Ishikawa (cell line): ENCODE data around the gene TACSTD2.

ENCODE experiments used
- CEBPB ChIP-seq: IDR thresholded peaks from 2 replicates; pipeline ENCODE4 v1.6.1; 2012
- CREB1 ChIP-seq: IDR thresholded peaks from 2 replicates; pipeline ENCODE4 v1.6.1; 2012; ENCODE audit warnings: low read depth
- EGR1 ChIP-seq: IDR thresholded peaks from 2 replicates; pipeline ENCODE4 v1.6.1; 2012
- EP300 ChIP-seq: IDR thresholded peaks from 2 replicates; pipeline ENCODE4 v1.6.1; 2012; ENCODE audit warnings: borderline replicate concordance
- FOXM1 ChIP-seq: IDR thresholded peaks from 2 replicates; pipeline ENCODE4 v1.6.1; 2012; ENCODE audit warnings: low read depth, borderline replicate concordance
- MAX ChIP-seq: IDR thresholded peaks from 2 replicates; pipeline ENCODE4 v1.6.1; 2012
- NFIC ChIP-seq: IDR thresholded peaks from 2 replicates; pipeline ENCODE4 v1.6.1; 2012
- RAD21 ChIP-seq: IDR thresholded peaks from 2 replicates; pipeline ENCODE4 v1.6.1; 2012; ENCODE audit warnings: low read depth
- TAF1 ChIP-seq: IDR thresholded peaks from 2 replicates; pipeline ENCODE4 v1.6.1; 2012; ENCODE audit warnings: low read depth, mild to moderate bottlenecking
- TCF12 ChIP-seq: IDR thresholded peaks from 2 replicates; pipeline ENCODE4 v1.6.1; 2012; ENCODE audit warnings: low read depth
- TEAD4 ChIP-seq: IDR thresholded peaks from 2 replicates; pipeline ENCODE4 v1.6.1; 2012
- USF1 ChIP-seq: IDR thresholded peaks from 2 replicates; pipeline ENCODE4 v1.6.1; 2012
- YY1 ChIP-seq: IDR thresholded peaks from 2 replicates; pipeline ENCODE4 v1.6.1; 2012; ENCODE audit warnings: low read depth
- ZBTB7A ChIP-seq: IDR thresholded peaks from 2 replicates; pipeline ENCODE4 v1.6.1; 2012; ENCODE audit warnings: low read depth
- TF ChIP-seq, protein P1 (sequence below): IDR thresholded peaks from 2 replicates; pipeline ENCODE4 v1.6.1; 2012; ENCODE audit warnings: low read depth, mild to moderate bottlenecking

TACSTD2 gene

GRCh38 chr1:58575551-58576324 is 1.3 kb downstream of the TACSTD2 start:
- TF ChIP-seq USF1: no peak
- no peak for TF ChIP-seq FOXM1
- TF ChIP-seq YY1: no peak
- TF ChIP-seq MAX: no peak
- TF ChIP-seq, protein P1, sequence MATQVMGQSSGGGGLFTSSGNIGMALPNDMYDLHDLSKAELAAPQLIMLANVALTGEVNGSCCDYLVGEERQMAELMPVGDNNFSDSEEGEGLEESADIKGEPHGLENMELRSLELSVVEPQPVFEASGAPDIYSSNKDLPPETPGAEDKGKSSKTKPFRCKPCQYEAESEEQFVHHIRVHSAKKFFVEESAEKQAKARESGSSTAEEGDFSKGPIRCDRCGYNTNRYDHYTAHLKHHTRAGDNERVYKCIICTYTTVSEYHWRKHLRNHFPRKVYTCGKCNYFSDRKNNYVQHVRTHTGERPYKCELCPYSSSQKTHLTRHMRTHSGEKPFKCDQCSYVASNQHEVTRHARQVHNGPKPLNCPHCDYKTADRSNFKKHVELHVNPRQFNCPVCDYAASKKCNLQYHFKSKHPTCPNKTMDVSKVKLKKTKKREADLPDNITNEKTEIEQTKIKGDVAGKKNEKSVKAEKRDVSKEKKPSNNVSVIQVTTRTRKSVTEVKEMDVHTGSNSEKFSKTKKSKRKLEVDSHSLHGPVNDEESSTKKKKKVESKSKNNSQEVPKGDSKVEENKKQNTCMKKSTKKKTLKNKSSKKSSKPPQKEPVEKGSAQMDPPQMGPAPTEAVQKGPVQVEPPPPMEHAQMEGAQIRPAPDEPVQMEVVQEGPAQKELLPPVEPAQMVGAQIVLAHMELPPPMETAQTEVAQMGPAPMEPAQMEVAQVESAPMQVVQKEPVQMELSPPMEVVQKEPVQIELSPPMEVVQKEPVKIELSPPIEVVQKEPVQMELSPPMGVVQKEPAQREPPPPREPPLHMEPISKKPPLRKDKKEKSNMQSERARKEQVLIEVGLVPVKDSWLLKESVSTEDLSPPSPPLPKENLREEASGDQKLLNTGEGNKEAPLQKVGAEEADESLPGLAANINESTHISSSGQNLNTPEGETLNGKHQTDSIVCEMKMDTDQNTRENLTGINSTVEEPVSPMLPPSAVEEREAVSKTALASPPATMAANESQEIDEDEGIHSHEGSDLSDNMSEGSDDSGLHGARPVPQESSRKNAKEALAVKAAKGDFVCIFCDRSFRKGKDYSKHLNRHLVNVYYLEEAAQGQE: no peak
- no peak for TF ChIP-seq TAF1
- no peak for TF ChIP-seq TEAD4
- TF ChIP-seq TCF12: no peak
- TF ChIP-seq RAD21: no peak
- TF ChIP-seq NFIC: no peak
- no peak for TF ChIP-seq EGR1
- no peak for TF ChIP-seq CEBPB
- no peak for TF ChIP-seq ZBTB7A

GRCh38 chr1:58574816-58575215 is 2.2 kb downstream of the TACSTD2 start:
- no peak for TF ChIP-seq FOXM1
- no peak for TF ChIP-seq CEBPB
- no peak for TF ChIP-seq TAF1
- no peak for TF ChIP-seq EP300
- TF ChIP-seq USF1: no peak
- TF ChIP-seq CREB1: no peak
- no peak for TF ChIP-seq TCF12
- TF ChIP-seq, protein P1: no peak
- no peak for TF ChIP-seq TEAD4
- no peak for TF ChIP-seq YY1
- no peak for TF ChIP-seq RAD21
- no peak for TF ChIP-seq ZBTB7A
- no peak for TF ChIP-seq MAX
- TF ChIP-seq NFIC: no peak
- no peak for TF ChIP-seq EGR1

DNA sequence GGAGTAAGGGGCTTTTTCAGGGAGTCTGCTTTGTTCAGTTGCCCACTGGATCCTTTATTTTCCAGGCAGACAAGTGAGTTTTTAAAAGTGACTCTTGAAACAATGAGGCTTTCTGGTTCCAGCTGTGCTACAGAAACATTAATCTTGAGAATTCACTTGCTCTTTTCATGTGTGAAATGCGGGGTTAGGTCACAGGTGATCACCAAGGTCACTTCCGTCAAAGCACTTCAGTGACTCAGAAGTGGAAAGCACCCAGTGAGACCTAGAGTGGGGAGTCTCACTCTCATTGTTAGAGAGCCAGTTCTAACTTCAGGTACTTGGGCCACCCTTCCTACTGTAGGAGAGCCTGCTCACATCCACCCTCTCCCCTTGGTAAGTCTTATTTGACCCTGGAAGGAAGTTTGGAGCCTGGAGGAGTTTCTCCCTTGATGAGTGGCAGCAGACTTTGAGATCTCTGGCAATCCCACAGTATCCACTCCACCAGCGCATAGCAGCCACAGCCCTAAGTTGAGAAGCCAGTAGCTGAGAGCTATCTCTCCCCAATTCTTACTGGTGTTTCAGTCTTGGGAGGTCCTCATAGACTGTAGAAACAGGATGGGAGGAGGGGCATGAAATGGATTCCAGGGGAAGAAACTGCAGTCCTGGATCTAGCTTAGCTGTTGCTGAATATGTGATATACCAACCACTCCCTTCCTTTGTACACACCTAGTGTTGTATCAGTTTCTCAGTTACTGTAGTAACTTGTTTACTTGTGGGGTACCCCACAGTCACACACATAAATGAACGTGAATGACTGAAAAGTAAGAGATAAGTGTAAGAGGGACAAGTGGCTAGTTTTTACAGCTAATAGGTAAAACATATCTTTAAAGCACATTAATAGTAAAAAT is 3.1 kb downstream of the TACSTD2 start:
- TF ChIP-seq TCF12 (peak; percentile 97), EP300 (peak; percentile 97), CREB1 (0 out of 2 replicates have a peak, but pooled peaks have one; percentile 32), TEAD4 (peak; percentile 87), MAX (peak; percentile 38; the same call in 1 of the 2 replicates), TAF1 (peak; percentile 59; the same call in 1 of the 2 replicates), CEBPB (no peak), EGR1 (peak; percentile 34; the same call in 1 of the 2 replicates), USF1 (peak; percentile 43; the same call in 1 of the 2 replicates), NFIC (peak; percentile 86), RAD21 (peak; percentile 8; the same call in 1 of the 2 replicates), FOXM1 (peak; percentile 93), ZBTB7A (peak; percentile 75; the same call in 1 of the 2 replicates), YY1 (no peak)
- TF ChIP-seq, protein P1: 0 out of 2 replicates have a peak, but pooled peaks have one; percentile 13
